OCI-LY3 (cell line): ENCODE measurements around the gene PARP2.

ENCODE experiments used
- H2AFZ ChIP-seq: fragments of 200-600, 300-600 bp; shearing (Covaris generic); 2 replicates; pipeline ENCODE4 v1.6.0; 2014; ENCODE audit warnings: antibody characterized with exemption, low read depth, low read length
- H3K27ac ChIP-seq: fragments of 200-600, 300-600 bp; sonication (generic); 2 replicates; pipeline ENCODE4 v1.5.1; 2014; ENCODE audit warnings: mild to moderate bottlenecking, low read length, moderate library complexity, mixed read lengths
- H3K27me3 ChIP-seq: fragments of 200-600, 300-600 bp; sonication (generic); 2 replicates; pipeline ENCODE4 v1.6.1; 2014; ENCODE audit warnings: low read depth, low read length, mixed read lengths
- H3K36me3 ChIP-seq: fragments of 200-600, 300-600 bp; sonication (generic); replicated peaks from 2 replicates; pipeline ENCODE3; 2014; ENCODE audit warnings: low read depth, low read length, mixed read lengths
- H3K4me1 ChIP-seq: fragments of 300-600, 200-600 bp; sonication (generic); 2 replicates; pipeline ENCODE4 v1.6.1; 2014; ENCODE audit warnings: low read length, mixed read lengths
- H3K4me2 ChIP-seq: fragments of 200-600, 300-600 bp; sonication (generic); 2 replicates; pipeline ENCODE4 v1.6.1; 2014; ENCODE audit warnings: low read length, mixed read lengths
- H3K4me3 ChIP-seq: fragments of 300-600, 200-600 bp; sonication (generic); 2 replicates; pipeline ENCODE4 v1.5.1; 2014; ENCODE audit warnings: antibody characterized with exemption, mild to moderate bottlenecking, low read length, moderate library complexity
- H3K79me2 ChIP-seq: fragments of 300-600, 200-600 bp; shearing (Covaris generic); 2 replicates; pipeline ENCODE4 v1.6.1; 2014; ENCODE audit warnings: mild to moderate bottlenecking, low read length, mixed read lengths
- H3K9ac ChIP-seq: fragments of 300-600, 200-600 bp; shearing (Covaris generic); 2 replicates; pipeline ENCODE4 v1.6.0; 2014; ENCODE audit warnings: mild to moderate bottlenecking, low read length, moderate library complexity
- H3K9me3 ChIP-seq: fragments of 200-600, 300-600 bp; shearing (Covaris generic); 2 replicates; pipeline ENCODE4 v1.6.1; 2014; ENCODE audit warnings: low read length, mixed read lengths; ENCODE audit not compliant: insufficient read depth
- H4K20me1 ChIP-seq: fragments of 200-600, 300-600 bp; sonication (generic); 2 replicates; pipeline ENCODE4 v1.6.1; 2016; ENCODE audit warnings: low read length, mixed read lengths; ENCODE audit not compliant: insufficient read depth
- EZH2phosphoT487 ChIP-seq: fragments of 200-600 bp; shearing (Covaris generic); IDR thresholded peaks from 2 replicates; pipeline ENCODE4 v1.6.1; 2018; ENCODE audit warnings: antibody characterized with exemption, mixed run types, low read depth
- TF ChIP-seq, protein P1 (sequence below): fragments of 200-600, 300-600 bp; sonication (generic); IDR thresholded peaks from 2 replicates; pipeline ENCODE4 v1.5.1; 2014; ENCODE audit warnings: antibody characterized with exemption, low read length, low read depth

PARP2 gene

DNA sequence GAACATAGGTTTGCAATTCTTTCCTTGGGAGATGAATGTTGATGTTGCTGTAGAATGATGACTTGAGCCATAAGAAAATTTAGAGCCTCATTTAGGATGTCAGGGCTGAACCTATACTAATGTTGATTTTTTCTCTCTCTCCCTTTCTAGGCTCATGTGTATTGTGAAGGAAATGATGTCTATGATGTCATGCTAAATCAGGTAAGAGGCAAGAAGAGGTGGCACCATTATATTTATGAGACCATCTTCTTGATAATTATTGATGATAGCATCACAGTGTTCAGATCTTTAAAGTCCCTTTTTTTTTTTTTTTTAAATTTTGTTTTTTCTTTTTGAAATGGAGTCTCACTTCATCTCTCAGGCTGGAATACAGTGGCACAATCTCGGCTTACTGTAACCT lies 3.3 kb downstream of the PARP2 start:
- Histone ChIP-seq H3K27me3 (no peaks in the 10 kb centered on the region), H3K9ac (no peak overlapping the region), H3K9me3 (no peaks in the 10 kb centered on the region), H3K79me2 (peaks cover 14% of the 10 kb centered on the region), H3K27ac (no peak overlapping the region), H3K4me1 (peaks cover 5% of the 10 kb centered on the region), H3K36me3 (peaks cover 33% of the 10 kb centered on the region), H4K20me1 (no peaks in the 10 kb centered on the region), H3K4me2 (no peak overlapping the region), H3K4me3 (no peak overlapping the region), H2AFZ (no peak overlapping the region)
- TF ChIP-seq, protein P1, sequence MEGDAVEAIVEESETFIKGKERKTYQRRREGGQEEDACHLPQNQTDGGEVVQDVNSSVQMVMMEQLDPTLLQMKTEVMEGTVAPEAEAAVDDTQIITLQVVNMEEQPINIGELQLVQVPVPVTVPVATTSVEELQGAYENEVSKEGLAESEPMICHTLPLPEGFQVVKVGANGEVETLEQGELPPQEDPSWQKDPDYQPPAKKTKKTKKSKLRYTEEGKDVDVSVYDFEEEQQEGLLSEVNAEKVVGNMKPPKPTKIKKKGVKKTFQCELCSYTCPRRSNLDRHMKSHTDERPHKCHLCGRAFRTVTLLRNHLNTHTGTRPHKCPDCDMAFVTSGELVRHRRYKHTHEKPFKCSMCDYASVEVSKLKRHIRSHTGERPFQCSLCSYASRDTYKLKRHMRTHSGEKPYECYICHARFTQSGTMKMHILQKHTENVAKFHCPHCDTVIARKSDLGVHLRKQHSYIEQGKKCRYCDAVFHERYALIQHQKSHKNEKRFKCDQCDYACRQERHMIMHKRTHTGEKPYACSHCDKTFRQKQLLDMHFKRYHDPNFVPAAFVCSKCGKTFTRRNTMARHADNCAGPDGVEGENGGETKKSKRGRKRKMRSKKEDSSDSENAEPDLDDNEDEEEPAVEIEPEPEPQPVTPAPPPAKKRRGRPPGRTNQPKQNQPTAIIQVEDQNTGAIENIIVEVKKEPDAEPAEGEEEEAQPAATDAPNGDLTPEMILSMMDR = no peak
- no peak for TF ChIP-seq EZH2phosphoT487

DNA sequence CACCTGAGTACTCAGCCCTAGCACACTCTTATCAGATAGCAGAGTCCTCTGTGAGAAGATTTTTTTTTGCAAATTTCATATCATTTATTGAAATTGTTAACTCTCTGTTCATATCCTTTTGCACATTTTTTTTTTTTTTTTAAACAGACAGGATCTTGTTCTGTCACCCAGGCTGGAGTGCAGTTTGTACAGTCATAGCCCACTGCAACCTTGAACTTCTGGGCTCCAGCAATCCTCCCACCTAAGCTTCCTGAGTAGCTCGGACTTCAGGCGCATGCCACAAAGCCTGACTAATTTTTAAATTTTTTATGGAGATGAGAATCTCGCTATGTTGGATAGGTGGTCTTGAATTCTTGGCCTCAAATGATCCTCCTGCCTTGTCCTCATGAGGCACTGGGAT lies 4.3 kb downstream of the PARP2 start:
- Histone ChIP-seq H3K9ac (no peak overlapping the region), H3K27ac (no peak overlapping the region), H2AFZ (no peak overlapping the region), H3K79me2 (peaks cover 14% of the 10 kb centered on the region), H3K4me1 (peaks cover 5% of the 10 kb centered on the region), H3K4me2 (no peak overlapping the region), H3K36me3 (peaks cover 42% of the 10 kb centered on the region), H3K27me3 (no peaks in the 10 kb centered on the region), H4K20me1 (no peaks in the 10 kb centered on the region), H3K4me3 (no peak overlapping the region), H3K9me3 (no peaks in the 10 kb centered on the region)
- TF ChIP-seq EZH2phosphoT487 = no peak
- TF ChIP-seq, protein P1 = no peak

DNA sequence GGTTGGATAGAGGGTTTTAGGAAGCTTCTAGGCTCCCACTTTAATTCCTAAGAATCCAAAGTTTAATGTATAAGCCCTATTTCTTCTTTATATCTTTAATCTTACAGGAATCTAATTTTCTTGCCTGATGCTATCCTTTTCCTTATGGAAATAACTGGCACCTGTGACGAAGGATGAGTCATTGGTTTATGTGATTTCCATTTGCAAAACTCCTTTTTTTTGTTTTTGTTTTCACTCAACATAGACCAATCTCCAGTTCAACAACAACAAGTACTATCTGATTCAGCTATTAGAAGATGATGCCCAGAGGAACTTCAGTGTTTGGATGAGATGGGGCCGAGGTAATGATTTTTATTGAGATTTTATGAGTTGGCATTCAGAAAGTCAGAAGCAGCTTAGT lies 6.8 kb downstream of the PARP2 start:
- Histone ChIP-seq H3K36me3 (peaks cover 58% of the 10 kb centered on the region), H3K9ac (no peak overlapping the region)

DNA sequence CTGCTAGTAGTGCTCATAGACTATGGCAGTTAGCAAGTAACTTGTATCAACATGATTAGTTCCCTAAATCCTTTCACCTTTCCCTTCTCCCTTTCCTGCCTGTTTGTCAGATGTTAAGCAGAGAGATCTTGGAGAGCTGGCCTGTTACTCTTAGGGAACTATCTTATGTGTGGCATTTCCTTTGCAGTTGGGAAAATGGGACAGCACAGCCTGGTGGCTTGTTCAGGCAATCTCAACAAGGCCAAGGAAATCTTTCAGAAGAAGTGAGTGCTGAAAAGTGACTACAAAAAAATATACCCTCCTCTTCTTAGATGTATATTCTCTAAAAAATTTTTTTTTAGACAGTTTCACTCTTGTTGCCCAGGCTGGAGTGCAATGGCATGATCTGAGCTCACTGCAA lies 7.4 kb downstream of the PARP2 start:
- Histone ChIP-seq H3K9ac (no peak overlapping the region), H3K36me3 (peaks cover 57% of the 10 kb centered on the region), H3K4me3 (no peak overlapping the region), H2AFZ (no peak overlapping the region), H3K4me2 (no peak overlapping the region), H3K4me1 (no peaks in the 10 kb centered on the region), H3K27me3 (no peaks in the 10 kb centered on the region), H3K9me3 (no peaks in the 10 kb centered on the region), H4K20me1 (no peaks in the 10 kb centered on the region), H3K79me2 (no peaks in the 10 kb centered on the region), H3K27ac (no peak overlapping the region)
- TF ChIP-seq, protein P1 = no peak
- TF ChIP-seq EZH2phosphoT487 = no peak

More for the DNA sequence above, 6.8 kb downstream of the PARP2 start:
- Histone ChIP-seq H3K4me3 (no peak overlapping the region), H3K79me2 (0 out of 2 replicates have a peak, but pooled peaks cover 1% of the 10 kb centered on the region), H3K9me3 (no peaks in the 10 kb centered on the region), H3K27ac (no peak overlapping the region), H4K20me1 (no peaks in the 10 kb centered on the region), H3K4me2 (no peak overlapping the region), H3K27me3 (no peaks in the 10 kb centered on the region), H2AFZ (no peak overlapping the region), H3K4me1 (no peaks in the 10 kb centered on the region)
- TF ChIP-seq, protein P1 = no peak
- no peak for TF ChIP-seq EZH2phosphoT487
